Measurements from ENCODE around the gene KIF14. TPM values are rescaled to one million over a fixed set of nuclear protein-coding genes. Genes with fewer than 3 reads are reported as not detected.
"Not testable (repeated sequence)": the region's sequence is repeated elsewhere in the genome, so short reads cannot be mapped to it uniquely, and the experiment has no call there.

KIF14 gene
- total RNA-seq, 2 donors from 2014 or later: not detected

DNA sequence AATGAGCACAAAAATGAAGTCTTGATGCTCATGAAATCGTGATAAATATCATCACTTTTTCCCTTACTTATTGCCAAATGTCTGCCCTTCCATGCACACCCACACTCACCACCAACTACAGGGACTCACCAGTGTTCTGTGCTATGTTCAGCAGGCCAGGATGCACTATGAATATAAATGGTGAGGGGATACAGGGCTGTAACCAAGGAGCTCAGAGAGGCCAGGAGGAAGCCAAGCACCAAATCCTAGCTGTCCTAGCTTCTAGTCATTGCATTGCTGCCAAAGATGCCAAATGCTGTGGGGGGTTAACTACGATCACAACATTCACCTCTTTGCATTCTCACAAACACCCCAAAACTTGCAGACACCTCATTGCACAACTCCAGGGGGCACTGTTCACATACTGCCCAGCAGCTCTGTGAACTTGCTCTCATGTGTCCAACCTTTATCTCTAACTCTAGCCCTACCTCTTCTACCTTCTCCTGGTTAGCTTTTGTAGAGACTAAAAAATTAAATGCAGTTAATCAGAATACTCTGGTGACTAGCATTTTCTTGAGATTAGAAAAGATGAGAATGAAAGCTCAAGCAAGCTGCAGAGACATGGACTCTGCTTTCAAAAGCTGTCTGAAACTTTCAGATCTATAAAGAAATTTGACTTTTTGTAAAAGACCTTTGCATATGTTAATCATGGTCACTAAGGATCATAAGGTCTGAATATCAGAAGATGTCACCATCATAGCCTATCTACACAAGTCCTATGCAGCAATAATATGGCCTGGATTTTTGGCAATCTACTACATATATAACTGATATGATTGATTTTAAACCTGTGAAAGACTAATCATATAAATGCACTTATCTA lies 13.9 kb upstream of the KIF14 start:
- WGBS, 2 donors: 43 to 83% methylated on average over 1 to 2 of the region's 2 CpGs

DNA sequence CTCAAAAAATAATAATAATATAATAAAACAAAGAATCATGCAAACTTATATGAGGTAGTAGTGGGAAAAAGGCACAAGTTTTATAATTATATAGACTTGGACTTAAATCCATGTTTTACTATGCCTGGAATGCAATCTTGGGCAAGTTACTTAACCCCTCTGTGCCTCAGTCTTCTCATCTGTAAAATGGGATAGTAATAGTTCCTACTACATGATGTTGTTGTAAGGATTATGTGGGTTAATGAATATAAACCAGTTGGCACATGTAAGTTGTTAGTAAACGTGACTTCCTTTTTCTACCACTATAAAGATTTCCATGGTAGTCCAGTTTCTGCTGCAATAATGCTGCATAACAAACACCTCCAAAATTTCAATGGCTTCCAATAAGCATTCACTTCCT lies 10.8 kb upstream of the KIF14 start:
- Histone ChIP-seq H3K27me3 (no peaks in the 10 kb centered on the region), H3K4me3 (no peak overlapping the region), H3K36me3 (replicated peaks in 1 of 2; ENCODE audit: insufficient read depth in 1 of 2, low read depth in 2 of 2) (no peaks in the 10 kb centered on the region), H3K27ac (no peak overlapping the region), H3K9me3 (no peaks in the 10 kb centered on the region), H3K4me1 (no peaks in the 10 kb centered on the region)
- DNase-seq: no peak
- intact Hi-C loops (cut with DNase I): no loop called here
- no peak for TF ChIP-seq POLR2A (IDR thresholded peaks at IDR 0.05)
- TF ChIP-seq, protein P1, sequence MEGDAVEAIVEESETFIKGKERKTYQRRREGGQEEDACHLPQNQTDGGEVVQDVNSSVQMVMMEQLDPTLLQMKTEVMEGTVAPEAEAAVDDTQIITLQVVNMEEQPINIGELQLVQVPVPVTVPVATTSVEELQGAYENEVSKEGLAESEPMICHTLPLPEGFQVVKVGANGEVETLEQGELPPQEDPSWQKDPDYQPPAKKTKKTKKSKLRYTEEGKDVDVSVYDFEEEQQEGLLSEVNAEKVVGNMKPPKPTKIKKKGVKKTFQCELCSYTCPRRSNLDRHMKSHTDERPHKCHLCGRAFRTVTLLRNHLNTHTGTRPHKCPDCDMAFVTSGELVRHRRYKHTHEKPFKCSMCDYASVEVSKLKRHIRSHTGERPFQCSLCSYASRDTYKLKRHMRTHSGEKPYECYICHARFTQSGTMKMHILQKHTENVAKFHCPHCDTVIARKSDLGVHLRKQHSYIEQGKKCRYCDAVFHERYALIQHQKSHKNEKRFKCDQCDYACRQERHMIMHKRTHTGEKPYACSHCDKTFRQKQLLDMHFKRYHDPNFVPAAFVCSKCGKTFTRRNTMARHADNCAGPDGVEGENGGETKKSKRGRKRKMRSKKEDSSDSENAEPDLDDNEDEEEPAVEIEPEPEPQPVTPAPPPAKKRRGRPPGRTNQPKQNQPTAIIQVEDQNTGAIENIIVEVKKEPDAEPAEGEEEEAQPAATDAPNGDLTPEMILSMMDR (IDR thresholded peaks at IDR 0.05): no peak
- ATAC-seq: no peak
- WGBS, 2 donors: 92% methylated on average over 1 of the region's 1 CpG

More for the DNA sequence above, 13.9 kb upstream of the KIF14 start:
- Histone ChIP-seq H3K27ac (no peak overlapping the region), H3K27me3 (no peaks in the 10 kb centered on the region), H3K36me3 (replicated peaks in 1 of 2; ENCODE audit: insufficient read depth in 1 of 2, low read depth in 2 of 2) (no peaks in the 10 kb centered on the region), H3K4me1 (no peaks in the 10 kb centered on the region), H3K4me3 (no peak overlapping the region), H3K9me3 (no peaks in the 10 kb centered on the region)
- TF ChIP-seq POLR2A (IDR thresholded peaks at IDR 0.05): no peak
- TF ChIP-seq, protein P1 (IDR thresholded peaks at IDR 0.05): no peak
- intact Hi-C loops (cut with DNase I): no loop called here
- ATAC-seq: no peak
- DNase-seq: no peak

DNA sequence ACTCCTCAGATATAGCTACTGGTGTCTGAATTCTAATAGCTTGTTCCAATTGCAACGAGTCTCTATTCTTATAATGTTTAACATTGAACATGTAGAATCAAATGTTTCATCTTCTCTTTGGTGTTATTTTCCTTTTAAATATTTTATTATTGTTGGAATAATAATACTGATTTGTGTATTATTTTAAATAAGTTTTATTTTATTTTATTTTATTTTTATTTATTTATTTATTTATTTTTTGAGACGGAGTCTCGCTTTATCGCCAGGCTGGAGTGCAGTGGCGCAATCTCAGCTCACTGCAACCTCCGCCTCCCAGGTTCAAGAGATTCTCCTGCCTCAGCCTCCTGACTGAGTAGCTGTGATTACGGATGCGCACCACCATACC lies 10.0 kb upstream of the KIF14 start:
- intact Hi-C loops (cut with DNase I); H3K36me3 ChIP-seq (replicated peaks in 1 of 2; ENCODE audit: insufficient read depth in 1 of 2, low read depth in 2 of 2); ATAC-seq; H3K4me3 ChIP-seq; H3K27ac ChIP-seq; H3K9me3 ChIP-seq; H3K27me3 ChIP-seq; H3K4me1 ChIP-seq; DNase-seq: not testable (repeated sequence)
- 91 to 94% methylated on average over 8 of the region's 8 CpGs for WGBS, 2 donors

DNA sequence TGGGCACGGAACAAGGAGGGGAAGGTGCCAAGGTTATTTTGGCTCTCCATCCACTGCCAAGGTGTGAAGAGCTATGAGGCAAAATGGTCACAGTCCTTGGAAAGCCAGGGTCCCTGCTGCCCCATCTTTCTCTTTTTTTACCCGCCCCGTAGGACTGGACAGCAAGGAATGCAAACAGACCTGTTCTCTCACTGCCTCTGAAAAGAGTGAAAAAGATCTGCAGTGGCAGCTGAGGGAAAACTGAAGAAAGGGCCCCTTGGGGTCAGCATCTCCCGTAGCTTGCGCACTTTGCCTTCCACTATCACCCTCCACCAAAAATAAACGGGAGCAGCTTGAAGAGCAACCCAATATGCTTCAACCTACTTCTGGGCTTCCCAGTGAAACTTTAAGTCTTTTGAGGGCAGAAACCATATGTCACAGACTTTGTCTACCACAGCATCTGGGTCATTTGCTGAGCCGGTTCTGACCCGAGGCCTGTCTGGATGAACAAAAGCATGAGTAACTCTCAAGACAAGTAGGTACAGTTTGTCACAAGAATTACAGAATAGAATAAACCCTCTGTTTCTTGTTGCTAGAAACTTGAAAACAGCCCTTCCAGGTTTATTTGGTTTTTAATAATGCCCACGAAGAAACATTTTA lies 9.4 kb upstream of the KIF14 start:
- intact Hi-C loops (cut with DNase I): loop anchor here (10.0 kb wide), 1 partner anchor 215 kb away; no protein-coding TSS in a partner anchor

More for the DNA sequence above, 9.4 kb upstream of the KIF14 start:
- Histone ChIP-seq H3K27me3 (no peaks in the 10 kb centered on the region), H3K4me3 (no peak overlapping the region), H3K27ac (no peak overlapping the region), H3K4me1 (no peaks in the 10 kb centered on the region), H3K9me3 (no peaks in the 10 kb centered on the region), H3K36me3 (replicated peaks in 1 of 2; ENCODE audit: insufficient read depth in 1 of 2, low read depth in 2 of 2) (no peaks in the 10 kb centered on the region)
- no peak for TF ChIP-seq POLR2A (IDR thresholded peaks at IDR 0.05)
- TF ChIP-seq, protein P1 (IDR thresholded peaks at IDR 0.05): no peak
- ATAC-seq (no peak), DNase-seq (no peak)
- WGBS, 2 donors: 65 to 82% methylated on average over 9 of the region's 9 CpGs

All from body of pancreas (tissue), 4 donors.